Chondrocyte (in vitro differentiated cells): Measurements from ENCODE around the gene TTLL11. TPM values are rescaled to one million over a fixed set of nuclear protein-coding genes. Genes with fewer than 3 reads are reported as not detected.

ENCODE experiments used
- DNase-seq: peaks from one replicate; pipeline ENCODE4 v3.0.0; 2021; ENCODE audit warnings: mixed read lengths, low spot score
- H3K27ac Mint-ChIP-seq: one replicate; pipeline ENCODE4 v1.8.0; 2021; ENCODE audit warnings: mild to moderate bottlenecking, moderate library complexity, mixed read lengths; ENCODE audit not compliant: unreplicated experiment
- H3K27me3 Mint-ChIP-seq: 2 replicates; pipeline ENCODE4 v1.8.0; 2021; ENCODE audit warnings: low read depth, mixed read lengths
- H3K36me3 Mint-ChIP-seq: 2 replicates; pipeline ENCODE4 v1.8.0; 2021; ENCODE audit warnings: low read depth, mixed read lengths
- H3K4me1 Mint-ChIP-seq: 2 replicates; pipeline ENCODE4 v1.8.0; 2021; ENCODE audit warnings: low read depth, mild to moderate bottlenecking, mixed read lengths
- H3K4me3 Mint-ChIP-seq: one replicate; pipeline ENCODE4 v1.8.0; 2021; ENCODE audit warnings: mild to moderate bottlenecking, moderate library complexity, mixed read lengths; ENCODE audit not compliant: unreplicated experiment
- H3K9me3 Mint-ChIP-seq: 2 replicates; pipeline ENCODE4 v1.8.0; 2021; ENCODE audit warnings: low read depth, mixed read lengths
- total RNA-seq: library from RNA; stranded (reverse); gene quantifications from 3 replicates; pipeline ENCODE4 v1.2.1, GENCODE V29; 2021
- TF ChIP-seq, protein P1 (sequence below): fragments of 200-600 bp; sonication (generic); IDR thresholded peaks from 2 replicates; pipeline ENCODE4 v1.5.0; 2021; ENCODE audit warnings: antibody characterized with exemption, mild to moderate bottlenecking, moderate library complexity

Gene TTLL11
- total RNA-seq, 1 donor from 2014 or later, result 9.1 TPM

DNA sequence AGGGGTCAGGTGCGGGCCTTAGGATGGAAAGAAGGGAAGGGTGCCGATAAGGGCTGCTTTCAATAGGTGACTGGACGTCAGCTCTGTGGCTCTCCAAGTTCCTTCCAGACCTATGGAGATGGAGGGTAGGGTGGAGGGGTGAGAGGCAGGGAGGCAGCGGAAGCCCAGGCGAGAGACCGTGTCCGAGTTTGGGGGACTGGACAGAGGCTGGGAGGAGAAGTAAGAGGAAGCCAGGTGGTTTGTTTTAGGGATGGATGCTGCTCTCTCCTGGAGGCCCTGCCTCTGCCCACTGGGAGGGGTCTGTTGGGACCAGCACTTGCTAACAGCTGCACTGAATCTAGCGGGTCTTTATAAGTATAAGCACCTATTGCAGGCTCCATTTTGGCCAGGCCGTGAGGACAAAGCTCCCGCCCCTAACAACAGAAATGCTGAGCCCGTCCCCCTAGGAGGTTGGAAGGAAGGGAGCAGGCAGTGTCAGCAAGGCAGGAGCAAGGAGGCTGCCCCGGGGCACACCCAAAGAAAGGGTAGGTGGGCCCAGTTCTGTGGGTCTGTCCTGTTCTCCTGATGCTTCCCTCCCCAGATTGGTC is 274.2 kb downstream of the TTLL11 start:
- TF ChIP-seq, protein P1, sequence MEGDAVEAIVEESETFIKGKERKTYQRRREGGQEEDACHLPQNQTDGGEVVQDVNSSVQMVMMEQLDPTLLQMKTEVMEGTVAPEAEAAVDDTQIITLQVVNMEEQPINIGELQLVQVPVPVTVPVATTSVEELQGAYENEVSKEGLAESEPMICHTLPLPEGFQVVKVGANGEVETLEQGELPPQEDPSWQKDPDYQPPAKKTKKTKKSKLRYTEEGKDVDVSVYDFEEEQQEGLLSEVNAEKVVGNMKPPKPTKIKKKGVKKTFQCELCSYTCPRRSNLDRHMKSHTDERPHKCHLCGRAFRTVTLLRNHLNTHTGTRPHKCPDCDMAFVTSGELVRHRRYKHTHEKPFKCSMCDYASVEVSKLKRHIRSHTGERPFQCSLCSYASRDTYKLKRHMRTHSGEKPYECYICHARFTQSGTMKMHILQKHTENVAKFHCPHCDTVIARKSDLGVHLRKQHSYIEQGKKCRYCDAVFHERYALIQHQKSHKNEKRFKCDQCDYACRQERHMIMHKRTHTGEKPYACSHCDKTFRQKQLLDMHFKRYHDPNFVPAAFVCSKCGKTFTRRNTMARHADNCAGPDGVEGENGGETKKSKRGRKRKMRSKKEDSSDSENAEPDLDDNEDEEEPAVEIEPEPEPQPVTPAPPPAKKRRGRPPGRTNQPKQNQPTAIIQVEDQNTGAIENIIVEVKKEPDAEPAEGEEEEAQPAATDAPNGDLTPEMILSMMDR, result no peak
- no peaks in the 10 kb centered on the region for H3K9me3 Mint-ChIP-seq
- no peak for DNase-seq
- H3K27ac Mint-ChIP-seq, result no peak overlapping the region
- H3K36me3 Mint-ChIP-seq, result peaks cover 2% of the 10 kb centered on the region
- H3K27me3 Mint-ChIP-seq, result no peaks in the 10 kb centered on the region
- no peaks in the 10 kb centered on the region for H3K4me1 Mint-ChIP-seq
- no peak overlapping the region for H3K4me3 Mint-ChIP-seq

DNA sequence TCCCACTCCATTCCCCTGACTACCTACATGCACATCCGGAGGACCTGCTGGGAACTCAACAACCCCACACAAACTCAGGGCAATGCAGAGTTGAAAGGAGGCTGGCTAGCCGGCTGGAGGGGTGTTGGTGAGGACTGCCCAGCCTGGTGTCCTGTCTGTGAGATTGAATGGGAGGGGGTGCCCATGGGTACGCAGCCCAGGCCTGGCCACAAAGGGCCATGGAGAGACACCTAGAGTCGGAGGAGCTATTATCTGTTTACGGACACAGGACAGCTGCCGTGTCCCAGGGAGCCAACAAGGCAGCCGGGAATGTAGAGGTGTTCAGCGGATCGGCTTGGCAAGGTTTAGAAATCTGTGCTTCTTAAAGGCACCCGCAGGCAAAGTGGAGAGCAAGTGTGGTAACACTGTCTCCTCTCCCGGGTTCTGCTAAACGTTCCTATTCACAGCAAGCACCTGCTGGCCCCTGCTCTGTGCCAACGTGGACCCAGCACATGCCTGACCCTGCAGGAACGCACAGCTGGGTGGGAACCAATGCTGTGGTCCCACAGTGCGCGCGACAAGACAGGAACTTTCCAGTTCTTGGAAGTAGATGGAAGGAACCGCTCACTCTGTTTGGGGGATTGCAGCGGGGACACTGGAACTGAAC is 275.0 kb downstream of the TTLL11 start:
- Mint-ChIP-seq H3K36me3 (peaks cover 2% of the 10 kb centered on the region), H3K9me3 (no peaks in the 10 kb centered on the region), H3K27me3 (no peaks in the 10 kb centered on the region), H3K4me3 (no peak overlapping the region), H3K27ac (no peak overlapping the region), H3K4me1 (no peaks in the 10 kb centered on the region)
- no peak for DNase-seq
- TF ChIP-seq, protein P1, result no peak

DNA sequence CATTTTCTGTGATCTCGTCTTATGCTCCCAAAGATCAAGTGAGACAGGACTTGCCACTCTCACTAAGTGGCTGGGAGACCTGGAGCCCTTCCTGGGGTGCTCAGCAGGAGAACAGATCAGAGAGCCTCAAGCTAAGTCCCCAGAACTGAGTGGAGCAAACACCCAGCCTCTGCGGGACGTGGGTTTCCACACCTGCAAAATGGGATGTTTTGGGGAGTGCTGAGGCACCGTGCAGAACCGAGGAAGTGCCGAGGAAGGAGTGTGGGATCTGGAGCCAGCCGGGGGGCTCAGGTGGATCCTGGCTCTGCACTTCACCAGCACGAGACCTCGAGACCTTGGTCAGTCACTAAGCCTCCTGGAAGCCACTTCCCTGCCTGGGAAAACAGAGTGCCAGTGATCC is 275.6 kb downstream of the TTLL11 start:
- TF ChIP-seq, protein P1, result no peak
- Mint-ChIP-seq H3K9me3 (no peaks in the 10 kb centered on the region), H3K27ac (no peak overlapping the region), H3K4me1 (no peaks in the 10 kb centered on the region), H3K27me3 (no peaks in the 10 kb centered on the region), H3K36me3 (peaks cover 2% of the 10 kb centered on the region), H3K4me3 (no peak overlapping the region)
- DNase-seq, result no peak

DNA sequence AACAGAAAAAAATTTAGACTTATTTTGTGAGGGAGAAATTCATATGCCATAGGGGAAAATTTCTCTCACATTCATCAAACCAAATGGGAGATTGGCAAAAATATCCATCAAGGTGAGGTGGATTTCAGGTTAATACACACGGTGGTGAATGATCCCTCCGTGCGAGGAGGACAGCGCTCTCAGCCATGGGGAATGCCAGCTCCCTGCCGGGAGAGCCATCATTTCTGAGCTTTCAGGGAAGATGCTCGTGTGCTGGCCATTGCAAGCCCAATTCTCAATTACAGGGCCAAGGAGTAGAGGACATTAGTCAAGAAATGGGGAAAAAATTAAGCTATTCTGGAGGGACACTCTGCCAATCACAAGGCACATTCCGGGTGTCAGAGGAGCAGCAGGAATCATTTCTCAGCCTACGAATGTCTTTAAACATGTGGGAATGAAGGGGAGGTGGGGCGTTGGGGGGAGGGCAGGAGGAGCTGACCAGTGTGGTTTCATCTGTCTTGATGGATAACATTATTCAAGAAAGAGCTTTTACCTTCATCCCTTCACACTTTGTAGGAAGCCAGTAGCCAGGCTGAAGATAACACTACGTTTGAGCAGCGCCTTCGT is 276.2 kb downstream of the TTLL11 start:
- peaks cover 2% of the 10 kb centered on the region for H3K36me3 Mint-ChIP-seq
- H3K9me3 Mint-ChIP-seq, result no peaks in the 10 kb centered on the region
- H3K4me3 Mint-ChIP-seq, result no peak overlapping the region
- H3K27ac Mint-ChIP-seq, result no peak overlapping the region
- no peak for DNase-seq
- H3K27me3 Mint-ChIP-seq, result no peaks in the 10 kb centered on the region
- TF ChIP-seq, protein P1, result no peak
- no peaks in the 10 kb centered on the region for H3K4me1 Mint-ChIP-seq

DNA sequence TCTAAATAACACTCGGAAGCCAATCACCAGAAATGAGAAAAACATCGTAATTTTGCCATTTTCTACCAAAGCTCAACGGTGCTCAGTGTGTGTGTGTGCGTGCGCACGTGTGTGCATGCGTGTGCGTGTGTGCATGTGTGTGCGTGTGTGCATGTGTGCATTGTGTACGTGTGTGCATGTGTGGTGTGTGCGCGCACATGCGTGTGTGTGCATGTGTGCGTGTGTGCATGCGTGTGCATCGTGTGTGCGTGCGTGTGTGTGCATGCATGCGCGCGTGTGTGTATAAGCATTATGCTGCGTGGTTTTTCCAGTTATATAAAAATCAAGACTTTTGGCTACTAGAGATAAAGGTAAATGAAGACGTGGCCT is 276.7 kb downstream of the TTLL11 start:
- peaks cover 2% of the 10 kb centered on the region for H3K36me3 Mint-ChIP-seq
- DNase-seq, result no peak
- no peaks in the 10 kb centered on the region for H3K4me1 Mint-ChIP-seq
- TF ChIP-seq, protein P1, result no peak
- H3K4me3 Mint-ChIP-seq, result no peak overlapping the region
- no peaks in the 10 kb centered on the region for H3K27me3 Mint-ChIP-seq
- H3K9me3 Mint-ChIP-seq, result no peaks in the 10 kb centered on the region
- H3K27ac Mint-ChIP-seq, result no peak overlapping the region
